Omental fat pad (tissue), 4 donors: ENCODE data around the gene JAZF1. TPM values are rescaled to one million over a fixed set of nuclear protein-coding genes. Genes with fewer than 3 reads are reported as not detected.

ENCODE experiments used
- ATAC-seq: fragments of 150-250 bp; one replicate; pipeline ENCODE4 v1.9.1; 2016; ENCODE audit warnings: mild to moderate bottlenecking, moderate library complexity; ENCODE audit not compliant: low FRiP score
- DNase-seq: peaks from one replicate; pipeline ENCODE4 v3.0.0-alpha.2; 2019; ENCODE audit warnings: low spot score
- CTCF ChIP-seq, 3 donors: fragments of 450-650 bp; IDR thresholded peaks; one replicate each; pipeline ENCODE4 v1.5.1; 2016 to 2017; ENCODE audit warnings: antibody characterized with exemption in 3 of 3, mild to moderate bottlenecking in 3 of 3, moderate library complexity in 2 of 3
- total RNA-seq, 4 donors: library from RNA; depleted of rRNA; stranded (reverse); fragments of >200 nt; gene quantifications; one replicate each; pipeline ENCODE4 v1.1.0, GENCODE V29; 2016

The JAZF1 gene
- total RNA-seq, 4 donors from 2014 or later = 12.1 to 15.3 (median 12.8) TPM

GRCh38 chr7:28152594-28152993 lies 28.0 kb downstream of the JAZF1 start:
- DNase-seq (no peak), ATAC-seq (no peak)
- no peak for TF ChIP-seq CTCF (IDR thresholded peaks at IDR 0.05)

- no peak for TF ChIP-seq CTCF (IDR thresholded peaks at IDR 0.05)
- no peak for ATAC-seq
- no peak for DNase-seq
These were observed 28.6 kb downstream of the JAZF1 start for GRCh38 chr7:28151965-28152364.

GRCh38 chr7:28149291-28150101 lies 31.1 kb downstream of the JAZF1 start:
- no peak for TF ChIP-seq CTCF (IDR thresholded peaks at IDR 0.05)
- ATAC-seq (no peak), DNase-seq (no peak)

GRCh38 chr7:28145931-28146330 lies 34.7 kb downstream of the JAZF1 start:
- ATAC-seq (no peak), DNase-seq (no peak)
- TF ChIP-seq CTCF (IDR thresholded peaks at IDR 0.05) = no peak

GRCh38 chr7:28145090-28145626 lies 35.4 kb downstream of the JAZF1 start:
- DNase-seq (no peak), ATAC-seq (no peak)
- no peak for TF ChIP-seq CTCF (IDR thresholded peaks at IDR 0.05)

GRCh38 chr7:28144266-28144665 lies 36.3 kb downstream of the JAZF1 start:
- DNase-seq (no peak), ATAC-seq (no peak)
- TF ChIP-seq CTCF (IDR thresholded peaks at IDR 0.05) = no peak

GRCh38 chr7:28142650-28143049 lies 37.9 kb downstream of the JAZF1 start:
- ATAC-seq (no peak), DNase-seq (no peak)
- no peak for TF ChIP-seq CTCF (IDR thresholded peaks at IDR 0.05)
